Choroid plexus epithelial cell (primary cell): ENCODE data around the gene NTPCR.

ENCODE experiments used
- DNase-seq: peaks from one replicate; pipeline ENCODE4 v3.0.0-alpha.2; 2010; ENCODE audit warnings: low read depth
- H3K4me3 ChIP-seq: 2 replicates; pipeline ENCODE4 v1.5.1; 2011; ENCODE audit warnings: low read depth, mild to moderate bottlenecking, control low read depth, low read length, moderate library complexity
- TF ChIP-seq, protein P1 (sequence below): conservative IDR thresholded peaks from 2 replicates; pipeline ENCODE4 v1.5.1; 2011; ENCODE audit warnings: low read depth, mild to moderate bottlenecking, control low read depth, inconsistent platforms, low read length, moderate library complexity

The NTPCR gene

DNA sequence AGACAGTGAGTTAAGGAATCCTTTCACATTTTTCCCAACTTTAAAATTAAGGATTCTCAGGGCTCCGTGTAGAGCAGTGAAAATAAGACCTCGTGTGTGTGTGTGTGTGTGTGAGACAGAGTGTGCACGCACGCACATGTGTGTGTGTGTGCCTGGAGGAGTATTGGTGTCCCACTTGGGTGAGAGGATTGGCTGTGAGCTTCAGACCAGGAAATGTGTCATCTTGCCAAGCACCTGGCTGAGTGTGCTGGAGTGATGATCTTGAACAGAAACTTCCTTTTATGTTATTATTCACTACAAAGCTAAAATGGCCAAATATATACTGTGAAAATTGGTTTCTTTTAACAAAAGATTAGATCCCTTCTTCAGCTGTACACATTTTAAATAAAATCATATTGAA lies 35.2 kb upstream of the NTPCR start:
- no peak overlapping the region for H3K4me3 ChIP-seq
- no peak for DNase-seq
- TF ChIP-seq, protein P1, sequence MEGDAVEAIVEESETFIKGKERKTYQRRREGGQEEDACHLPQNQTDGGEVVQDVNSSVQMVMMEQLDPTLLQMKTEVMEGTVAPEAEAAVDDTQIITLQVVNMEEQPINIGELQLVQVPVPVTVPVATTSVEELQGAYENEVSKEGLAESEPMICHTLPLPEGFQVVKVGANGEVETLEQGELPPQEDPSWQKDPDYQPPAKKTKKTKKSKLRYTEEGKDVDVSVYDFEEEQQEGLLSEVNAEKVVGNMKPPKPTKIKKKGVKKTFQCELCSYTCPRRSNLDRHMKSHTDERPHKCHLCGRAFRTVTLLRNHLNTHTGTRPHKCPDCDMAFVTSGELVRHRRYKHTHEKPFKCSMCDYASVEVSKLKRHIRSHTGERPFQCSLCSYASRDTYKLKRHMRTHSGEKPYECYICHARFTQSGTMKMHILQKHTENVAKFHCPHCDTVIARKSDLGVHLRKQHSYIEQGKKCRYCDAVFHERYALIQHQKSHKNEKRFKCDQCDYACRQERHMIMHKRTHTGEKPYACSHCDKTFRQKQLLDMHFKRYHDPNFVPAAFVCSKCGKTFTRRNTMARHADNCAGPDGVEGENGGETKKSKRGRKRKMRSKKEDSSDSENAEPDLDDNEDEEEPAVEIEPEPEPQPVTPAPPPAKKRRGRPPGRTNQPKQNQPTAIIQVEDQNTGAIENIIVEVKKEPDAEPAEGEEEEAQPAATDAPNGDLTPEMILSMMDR: no peak

DNA sequence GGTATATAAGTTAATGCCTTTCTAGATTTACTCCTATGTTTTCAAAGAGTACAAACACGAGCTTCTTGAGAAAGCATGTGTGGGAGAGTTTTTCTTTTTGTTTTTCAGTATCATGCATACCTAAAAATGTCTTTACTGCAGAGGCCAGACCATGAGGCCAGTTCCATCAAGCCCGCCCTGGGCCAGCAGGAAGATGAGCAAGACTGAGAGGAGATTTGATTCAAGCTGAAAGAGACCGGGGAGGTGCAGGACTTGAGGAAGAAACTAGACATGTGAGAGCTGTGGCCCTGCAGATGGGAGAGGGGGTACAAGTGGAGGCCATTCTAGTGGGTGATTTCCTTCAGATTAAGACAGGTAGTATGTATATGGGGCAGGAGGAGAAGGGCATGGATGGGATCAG lies 33.4 kb upstream of the NTPCR start:
- no peak overlapping the region for H3K4me3 ChIP-seq
- TF ChIP-seq, protein P1: no peak
- no peak for DNase-seq

- TF ChIP-seq, protein P1: no peak
- no peak overlapping the region for H3K4me3 ChIP-seq
- no peak for DNase-seq
Observed at GRCh38 chr1:232921381-232921780, 29.0 kb upstream of the NTPCR start.

GRCh38 chr1:232922485-232922884 lies 27.9 kb upstream of the NTPCR start:
- TF ChIP-seq, protein P1: no peak
- peak; percentile 17 for DNase-seq
- H3K4me3 ChIP-seq: no peak overlapping the region

GRCh38 chr1:232923739-232924386 lies 26.5 kb upstream of the NTPCR start:
- no peak overlapping the region for H3K4me3 ChIP-seq
- no peak for DNase-seq

DNA sequence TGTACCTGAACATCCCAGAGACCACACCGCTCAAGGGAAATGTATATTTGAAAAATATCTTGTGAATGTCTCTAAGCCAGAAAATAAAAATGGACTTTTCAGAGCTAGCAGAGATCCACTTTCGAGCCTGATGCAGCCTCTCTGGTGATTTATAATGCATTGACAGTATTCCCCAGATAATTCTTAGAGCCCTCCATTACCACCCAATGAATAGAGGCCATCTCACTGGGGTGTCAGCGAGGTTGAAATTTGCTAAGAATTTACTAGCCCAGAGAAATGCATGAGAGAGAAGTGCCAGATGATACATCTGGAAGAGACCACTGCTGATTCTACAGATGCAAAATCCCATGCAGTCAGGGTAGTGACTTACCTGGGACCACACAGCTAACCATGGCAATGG lies 25.5 kb upstream of the NTPCR start:
- H3K4me3 ChIP-seq: no peak overlapping the region
- TF ChIP-seq, protein P1: no peak
- no peak for DNase-seq

More at GRCh38 chr1:232923739-232924386, 26.5 kb upstream of the NTPCR start:
- TF ChIP-seq, protein P1: no peak
